C1 segment of cervical spinal cord (tissue), 14 donors: Measurements from ENCODE around the gene CDK12.

ENCODE experiments used
- DNase-seq, 14 donors: peaks; one replicate each; lab custom pipeline; 2025; lab: John Stamatoyannopoulos, UW

CDK12 gene

GRCh38 chr17:39581071-39581758, 119.9 kb downstream of the CDK12 start:
- no peak for DNase-seq

- no peak for DNase-seq
Observed at GRCh38 chr17:39581759-39582085, 120.4 kb downstream of the CDK12 start.

GRCh38 chr17:39582658-39583057, 121.4 kb downstream of the CDK12 start:
- no peak for DNase-seq
